Femur (tissue), 1 donor: ENCODE results near the gene CFL1.
A peak's percentile ranks its signal among the peaks of the same experiment; 100 is the strongest.

Experiments
- DNase-seq: peaks from one replicate; pipeline ENCODE4 v3.0.0-alpha.2; 2017

Gene CFL1

GRCh38 chr11:65887723-65888162, 29.8 kb upstream of the CFL1 start:
- DNase-seq: no peak

GRCh38 chr11:65886826-65887722, 29.1 kb upstream of the CFL1 start:
- DNase-seq: no peak

- no peak for DNase-seq
Observed at GRCh38 chr11:65885808-65886536, 28.0 kb upstream of the CFL1 start.

- no peak for DNase-seq
Observed at GRCh38 chr11:65885231-65885630, 27.3 kb upstream of the CFL1 start.

GRCh38 chr11:65884716-65885092, 26.7 kb upstream of the CFL1 start:
- DNase-seq: peak; percentile 84

- DNase-seq: no peak
Observed at GRCh38 chr11:65883786-65884715, 26.1 kb upstream of the CFL1 start.

GRCh38 chr11:65883058-65883761, 25.2 kb upstream of the CFL1 start:
- no peak for DNase-seq

- no peak for DNase-seq
Observed at GRCh38 chr11:65882120-65883057, 24.4 kb upstream of the CFL1 start.

- no peak for DNase-seq
Observed at GRCh38 chr11:65880844-65881421, 23.0 kb upstream of the CFL1 start.

GRCh38 chr11:65880027-65880426, 22.0 kb upstream of the CFL1 start:
- no peak for DNase-seq

- DNase-seq: no peak
Observed at GRCh38 chr11:65879617-65880016, 21.6 kb upstream of the CFL1 start, which contains the start of gene CTSW. CTSW (plus strand) TSS chr11:65879837; CDS start chr11:65879855, 18 bp downstream.

GRCh38 chr11:65873318-65874156, 15.6 kb upstream of the CFL1 start:
- DNase-seq: peak; percentile 96

- peak; percentile 86 for DNase-seq
Observed at GRCh38 chr11:65872586-65873317, 14.8 kb upstream of the CFL1 start, which contains the start of gene EFEMP2. EFEMP2 (minus strand) TSS chr11:65872800; CDS start chr11:65872354, 446 bp downstream.

- no peak for DNase-seq
Observed at GRCh38 chr11:65871811-65872548, 14.0 kb upstream of the CFL1 start.

- DNase-seq: peak; percentile 69
Observed at GRCh38 chr11:65870706-65871681, 13.0 kb upstream of the CFL1 start.

GRCh38 chr11:65870307-65870658, 12.3 kb upstream of the CFL1 start:
- no peak for DNase-seq
